Esophagus squamous epithelium (tissue), 5 donors: ENCODE data around the gene SH3BP5. TPM values are rescaled to one million over a fixed set of nuclear protein-coding genes. Genes with fewer than 3 reads are reported as not detected.
"Not testable (repeated sequence)": the region's sequence is repeated elsewhere in the genome, so short reads cannot be mapped to it uniquely, and the experiment has no call there.

Source experiments
- DNase-seq: peaks from one replicate; lab custom pipeline; 2025; lab: John Stamatoyannopoulos, UW
- H3K27ac ChIP-seq, 4 donors: fragments of 200-600 bp; sonication (generic); one replicate each; pipeline ENCODE4 v1.5.1; 2016 to 2019; ENCODE audit warnings: mild to moderate bottlenecking in 1 of 4
- H3K27me3 ChIP-seq, 4 donors: fragments of 200-600 bp; sonication (generic); 1 replicate in 3 of 4; 2 replicates in 1 of 4; pipeline versions ENCODE4 v1.5.1 to v1.6.0; 2017 to 2021; ENCODE audit warnings: antibody characterized with exemption in 1 of 4
- H3K36me3 ChIP-seq, 3 donors: fragments of 200-600 bp; sonication (generic); one replicate each; pipeline ENCODE4 v1.5.1; 2016 to 2019
- H3K4me1 ChIP-seq, 3 donors: fragments of 200-600 bp; sonication (generic); one replicate each; pipeline ENCODE4 v1.5.1; 2017 to 2019
- H3K4me3 ChIP-seq, 4 donors: fragments of 200-600 bp; sonication (generic); 1 replicate in 3 of 4; 2 replicates in 1 of 4; pipeline ENCODE4 v1.5.1; 2016 to 2019; ENCODE audit warnings: mild to moderate bottlenecking in 2 of 4, moderate library complexity in 1 of 4
- H3K9me3 ChIP-seq, 3 donors: fragments of 200-600 bp; sonication (generic); one replicate each; pipeline ENCODE4 v1.5.1; 2016 to 2019
- CTCF ChIP-seq, 6 experiments: fragments of 450-650 bp in 4 of 6; fragments of 200-600 bp in 2 of 6; sonication (generic) in 2 of 6; IDR thresholded peaks; one replicate each; pipeline ENCODE4 v1.5.1; 2016 to 2019; ENCODE audit warnings: antibody characterized with exemption in 6 of 6, mild to moderate bottlenecking in 4 of 6, moderate library complexity in 4 of 6
- POLR2A ChIP-seq, 4 donors: fragments of 450-650 bp; IDR thresholded peaks; one replicate each; pipeline ENCODE4 v1.6.1; 2017; ENCODE audit warnings: antibody characterized with exemption in 4 of 4, mild to moderate bottlenecking in 4 of 4, moderate library complexity in 3 of 4
- WGBS, 2 donors: methylation state at CpG; one replicate each; pipeline ENCODE4 v1.1.5; 2018; 5-methylcytosine and 5-hydroxymethylcytosine counted together
- intact Hi-C: fragments of 100-400 bp; cut with DNase I; formaldehyde crosslinking; loops from one replicate; pipeline ENCODE4 v1.15.0; 2022
- total RNA-seq, 4 donors: library from RNA; depleted of rRNA; stranded (reverse); fragments of >200 nt; gene quantifications; one replicate each; pipeline ENCODE4 v1.1.0, GENCODE V29; 2016
- donor health status: DM: yes; HTN: yes; CAD: no.

The SH3BP5 gene
- total RNA-seq, 4 donors from 2014 or later: 8.5 to 33.8 (median 18.0) TPM

- TF ChIP-seq CTCF (IDR thresholded peaks at IDR 0.05) (no peak), POLR2A (IDR thresholded peaks at IDR 0.05) (no peak)
- Histone ChIP-seq H3K27me3 (no peaks in the 10 kb centered on the region), H3K27ac (no peak overlapping the region), H3K9me3 (no peaks in the 10 kb centered on the region), H3K36me3 (no peaks in the 10 kb centered on the region), H3K4me1 (peaks cover 0 to 3% (median 2%) of the 10 kb centered on the region in 3 donors), H3K4me3 (no peak overlapping the region)
- WGBS, 2 donors: 72 to 83% methylated on average over 4 of the region's 4 CpGs
- DNase-seq: no peak
- intact Hi-C loops: no loop called here
Measured at GRCh38 chr3:15372918-15373317, 40.5 kb upstream of the SH3BP5 start.

DNA sequence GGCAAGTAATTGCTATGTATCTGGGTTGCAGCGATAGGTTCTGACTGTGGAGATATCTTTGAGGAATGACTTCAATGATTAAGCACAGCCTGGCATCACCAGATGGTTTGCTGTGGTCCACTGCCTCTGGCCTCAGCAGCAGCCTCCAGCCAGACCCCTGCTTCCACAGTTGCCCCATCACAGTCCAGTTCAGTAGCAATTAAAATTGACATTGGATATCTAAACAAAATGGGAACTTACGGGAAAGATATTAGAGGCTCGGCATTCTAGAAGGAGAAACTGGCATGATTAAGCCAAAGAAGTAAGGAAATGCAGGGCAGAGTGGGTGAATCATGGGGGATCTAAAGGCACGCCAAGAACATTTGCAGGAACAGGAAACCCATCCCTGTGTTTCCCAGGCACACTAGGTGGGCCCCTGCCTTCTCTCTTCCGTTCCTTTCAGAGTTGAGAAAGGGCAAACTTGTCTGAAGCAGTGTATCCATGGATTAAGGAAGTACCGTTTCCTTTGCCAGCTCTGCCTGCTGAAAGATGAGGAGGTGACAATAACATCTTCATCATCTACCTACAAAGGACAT is 36.3 kb upstream of the SH3BP5 start:
- Histone ChIP-seq H3K27ac (peak overlapping the region in 2 of 4 donors; percentile 4 to 11), H3K27me3 (no peaks in the 10 kb centered on the region), H3K36me3 (no peaks in the 10 kb centered on the region), H3K4me3 (no peak overlapping the region), H3K4me1 (peaks cover 0 to 7% (median 0%) of the 10 kb centered on the region in 3 donors), H3K9me3 (no peaks in the 10 kb centered on the region)
- intact Hi-C loops: no loop called here
- DNase-seq: no peak
- no peak for TF ChIP-seq POLR2A (IDR thresholded peaks at IDR 0.05)
- TF ChIP-seq CTCF (IDR thresholded peaks at IDR 0.05): no peak
- 71 to 77% methylated on average over 6 of the region's 6 CpGs for WGBS, 2 donors

GRCh38 chr3:15367059-15367458 is 34.7 kb upstream of the SH3BP5 start:
- no peak for DNase-seq
- whole genome bisulfite sequencing, 2 donors: 8 to 18% methylated on average over 1 of the region's 1 CpG
- peak overlapping the region in 1 of 4 donors; percentile 39 for H3K27ac ChIP-seq
- peaks cover 0 to 12% (median 0%) of the 10 kb centered on the region in 3 donors for H3K4me1 ChIP-seq
- H3K4me3 ChIP-seq: no peak overlapping the region
- no peaks in the 10 kb centered on the region for H3K27me3 ChIP-seq
- intact Hi-C loops: no loop called here
- TF ChIP-seq CTCF (IDR thresholded peaks at IDR 0.05) (no peak), POLR2A (IDR thresholded peaks at IDR 0.05) (no peak)
- no peaks in the 10 kb centered on the region for H3K36me3 ChIP-seq
- no peaks in the 10 kb centered on the region for H3K9me3 ChIP-seq

DNA sequence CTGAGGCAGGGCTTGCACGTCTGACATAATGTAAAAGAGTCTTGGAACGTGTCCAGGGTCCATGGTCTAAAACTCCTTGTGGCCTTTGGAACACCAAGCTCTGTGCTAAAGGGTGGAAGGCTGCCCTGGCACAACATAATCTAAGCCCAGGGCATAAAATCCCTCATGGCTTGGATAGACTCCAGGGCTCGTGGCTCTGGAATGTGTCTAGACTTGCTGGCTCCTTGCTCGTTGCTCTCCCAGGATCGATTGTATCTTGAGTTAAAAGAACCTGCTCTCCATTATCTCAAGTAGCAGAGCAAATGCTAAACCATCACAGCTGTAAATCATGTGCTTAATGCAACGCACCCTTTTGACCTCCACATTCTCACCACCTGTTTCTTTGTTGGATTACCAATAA is 31.7 kb upstream of the SH3BP5 start:
- intact Hi-C loops, H3K4me3 ChIP-seq, H3K27ac ChIP-seq, H3K9me3 ChIP-seq, DNase-seq, H3K36me3 ChIP-seq, H3K27me3 ChIP-seq: not testable (repeated sequence)
- 27 to 28% methylated on average over 6 of the region's 6 CpGs for WGBS, 2 donors
- peaks cover 0 to 30% (median 5%) of the 10 kb centered on the region in 3 donors for H3K4me1 ChIP-seq

DNA sequence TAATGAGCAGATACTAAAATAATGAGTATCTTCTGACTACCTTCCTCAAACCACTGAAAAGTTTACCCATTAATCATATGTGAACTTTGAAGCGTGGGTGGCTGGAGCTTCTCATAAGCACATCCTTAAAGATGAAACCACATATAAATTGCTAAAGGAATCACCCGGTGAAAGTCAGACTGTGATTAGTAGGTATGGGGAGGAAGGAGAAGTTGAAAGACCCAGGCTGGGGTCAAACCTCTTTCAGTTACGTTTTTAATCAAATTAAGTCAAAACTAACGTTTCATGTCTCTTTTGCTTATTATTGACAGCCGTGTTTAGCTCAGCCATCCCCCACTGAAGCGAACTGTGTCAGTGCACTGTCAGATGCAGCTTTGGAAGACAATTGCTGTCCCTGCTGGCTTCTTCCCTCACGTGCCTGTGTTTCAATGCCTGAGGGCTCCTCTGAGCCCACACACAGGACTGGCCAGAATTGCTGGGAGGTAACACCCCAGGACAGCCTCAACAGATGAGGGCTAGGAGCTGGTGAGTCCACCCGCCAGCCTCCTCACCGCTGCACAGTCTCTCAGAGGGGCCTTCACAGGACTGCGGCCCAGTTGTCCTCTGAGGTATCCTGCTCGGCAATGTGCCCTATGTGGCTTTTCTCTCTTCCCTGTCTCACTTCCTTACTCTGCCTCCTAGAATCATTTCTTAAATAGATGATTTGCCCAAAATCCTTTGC is 29.3 kb upstream of the SH3BP5 start:
- no peaks in the 10 kb centered on the region for H3K36me3 ChIP-seq
- 43 to 64% methylated on average over 10 to 11 of the region's 11 CpGs for WGBS, 2 donors
- no peak for DNase-seq
- no peaks in the 10 kb centered on the region for H3K9me3 ChIP-seq
- intact Hi-C loops: no loop called here
- peak overlapping the region in 2 of 4 donors; percentile 46 to 47 for H3K27ac ChIP-seq
- H3K4me3 ChIP-seq: no peak overlapping the region
- no peak for TF ChIP-seq POLR2A (IDR thresholded peaks at IDR 0.05)
- no peak for TF ChIP-seq CTCF (IDR thresholded peaks at IDR 0.05)
- peaks cover 0 to 32% (median 5%) of the 10 kb centered on the region in 3 donors for H3K4me1 ChIP-seq
- no peaks in the 10 kb centered on the region for H3K27me3 ChIP-seq
